ENCODE data around the gene PRRT1B. TPM values are rescaled to one million over a fixed set of nuclear protein-coding genes. Genes with fewer than 3 reads are reported as not detected.

PRRT1B gene
- total RNA-seq, 8 experiments from 2014 or later: 0.29 TPM; not detected in 7

- H3K4me1 ChIP-seq (replicated peaks in 1 of 2): no peaks in the 10 kb centered on the region
- no peak for ATAC-seq (replicated peaks in 6 of 8)
- no peak overlapping the region for H3K4me3 ChIP-seq
- H3K27ac ChIP-seq: no peak overlapping the region
- in situ Hi-C loops (cut with MboI; ENCODE audit: low pct_unique_long_range_greater_than_20kb in 2 of 9, low sequenced_read_pairs in 9 of 9, unreplicated experiment in 9 of 9): loop anchor here in 3 of 9 experiments (25.0 kb wide), 1 partner anchor 157 kb away; the partner anchor contains the start of gene RAPGEF1 (in 3 of the 3)
- WGBS, 10 experiments: 90 to 100% (median 95%) methylated on average over 1 to 8 of the region's 9 CpGs; no CpG with 5 or more reads in 5 of the 10 experiments
These were observed 35.0 kb downstream of the PRRT1B start for GRCh38 chr9:131580358-131580757.

GRCh38 chr9:131582056-131582455 is 36.7 kb downstream of the PRRT1B start:
- no peak for ATAC-seq (replicated peaks in 6 of 8)
- no peak overlapping the region for H3K27ac ChIP-seq
- in situ Hi-C loops (cut with MboI; ENCODE audit: low pct_unique_long_range_greater_than_20kb in 2 of 9, low sequenced_read_pairs in 9 of 9, unreplicated experiment in 9 of 9): loop anchor here in 3 of 9 experiments (25.0 kb wide), 1 partner anchor 155 kb away; the partner anchor contains the start of gene RAPGEF1 (in 3 of the 3)
- no peak overlapping the region for H3K4me3 ChIP-seq
- WGBS, 10 experiments: 80 to 100% (median 94%) methylated on average over 1 to 8 of the region's 10 CpGs; no CpG with 5 or more reads in 4 of the 10 experiments
- no peaks in the 10 kb centered on the region for H3K4me1 ChIP-seq (replicated peaks in 1 of 2)

GRCh38 chr9:131582466-131583336 is 37.4 kb downstream of the PRRT1B start:
- peak in 2 of 8 experiments; percentile 16 to 78 for ATAC-seq (replicated peaks in 6 of 8)

GRCh38 chr9:131583337-131583645 is 38.0 kb downstream of the PRRT1B start:
- Histone ChIP-seq H3K4me3 (no peak overlapping the region), H3K4me1 (replicated peaks in 1 of 2) (no peaks in the 10 kb centered on the region), H3K27ac (no peak overlapping the region)
- in situ Hi-C loops (cut with MboI; ENCODE audit: low pct_unique_long_range_greater_than_20kb in 2 of 9, low sequenced_read_pairs in 9 of 9, unreplicated experiment in 9 of 9): loop anchor here in 3 of 9 experiments (25.0 kb wide), 1 partner anchor 154 kb away; the partner anchor contains the start of gene RAPGEF1 (in 3 of the 3)
- 60 to 80% methylated on average over 1 to 2 of the region's 5 CpGs; no CpG with 5 or more reads in 8 of the 10 experiments for WGBS, 10 experiments
- no peak for ATAC-seq (replicated peaks in 6 of 8)

More at GRCh38 chr9:131582466-131583336, 37.4 kb downstream of the PRRT1B start:
- in situ Hi-C loops (cut with MboI; ENCODE audit: low pct_unique_long_range_greater_than_20kb in 2 of 9, low sequenced_read_pairs in 9 of 9, unreplicated experiment in 9 of 9): loop anchor here in 3 of 9 experiments (25.0 kb wide), 1 partner anchor 155 kb away; the partner anchor contains the start of gene RAPGEF1 (in 3 of the 3)
- 48 to 100% (median 72%) methylated on average over 1 to 10 of the region's 27 CpGs; no CpG with 5 or more reads in 6 of the 10 experiments for whole genome bisulfite sequencing, 10 experiments
- no peak overlapping the region for H3K4me3 ChIP-seq
- H3K4me1 ChIP-seq (replicated peaks in 1 of 2): no peaks in the 10 kb centered on the region
- H3K27ac ChIP-seq: no peak overlapping the region

- in situ Hi-C loops (cut with MboI; ENCODE audit: low pct_unique_long_range_greater_than_20kb in 2 of 9, low sequenced_read_pairs in 9 of 9, unreplicated experiment in 9 of 9): loop anchor here in 3 of 9 experiments (25.0 kb wide), 1 partner anchor 153 kb away; the partner anchor contains the start of gene RAPGEF1 (in 3 of the 3)
- no peak for ATAC-seq (replicated peaks in 6 of 8)
- Histone ChIP-seq H3K4me1 (replicated peaks in 1 of 2) (no peaks in the 10 kb centered on the region), H3K4me3 (no peak overlapping the region), H3K27ac (no peak overlapping the region)
- 95 to 100% (median 97%) methylated on average over 1 to 6 of the region's 27 CpGs; no CpG with 5 or more reads in 7 of the 10 experiments for WGBS, 10 experiments
These were observed 38.7 kb downstream of the PRRT1B start for GRCh38 chr9:131583836-131584555.

GRCh38 chr9:131584858-131585257 is 39.5 kb downstream of the PRRT1B start:
- H3K4me3 ChIP-seq: no peak overlapping the region
- H3K4me1 ChIP-seq (replicated peaks in 1 of 2): no peaks in the 10 kb centered on the region
- H3K27ac ChIP-seq: no peak overlapping the region
- ATAC-seq (replicated peaks in 6 of 8): no peak
- in situ Hi-C loops (cut with MboI; ENCODE audit: low pct_unique_long_range_greater_than_20kb in 2 of 9, low sequenced_read_pairs in 9 of 9, unreplicated experiment in 9 of 9): loop anchor here in 3 of 9 experiments (25.0 kb wide), 1 partner anchor 152 kb away; the partner anchor contains the start of gene RAPGEF1 (in 3 of the 3)
- 84 to 100% (median 100%) methylated on average over 1 to 6 of the region's 7 CpGs; no CpG with 5 or more reads in 4 of the 10 experiments for WGBS, 10 experiments

GRCh38 chr9:131585375-131585774 is 40.1 kb downstream of the PRRT1B start:
- H3K4me3 ChIP-seq: no peak overlapping the region
- in situ Hi-C loops (cut with MboI; ENCODE audit: low pct_unique_long_range_greater_than_20kb in 2 of 9, low sequenced_read_pairs in 9 of 9, unreplicated experiment in 9 of 9): loop anchor here in 3 of 9 experiments (25.0 kb wide), 1 partner anchor 152 kb away; the partner anchor contains the start of gene RAPGEF1 (in 3 of the 3)
- H3K27ac ChIP-seq: no peak overlapping the region
- ATAC-seq (replicated peaks in 6 of 8): no peak
- whole genome bisulfite sequencing, 10 experiments: 40 to 100% (median 95%) methylated on average over 1 to 5 of the region's 8 CpGs; no CpG with 5 or more reads in 6 of the 10 experiments
- H3K4me1 ChIP-seq (replicated peaks in 1 of 2): no peaks in the 10 kb centered on the region

GRCh38 chr9:131587331-131587730 is 42.0 kb downstream of the PRRT1B start:
- in situ Hi-C loops (cut with MboI; ENCODE audit: low pct_unique_long_range_greater_than_20kb in 2 of 9, low sequenced_read_pairs in 9 of 9, unreplicated experiment in 9 of 9): loop anchor here in 3 of 9 experiments (25.0 kb wide), 1 partner anchor 150 kb away; the partner anchor contains the start of gene RAPGEF1 (in 3 of the 3)
- 60 to 100% (median 76%) methylated on average over 1 to 4 of the region's 9 CpGs; no CpG with 5 or more reads in 5 of the 10 experiments for WGBS, 10 experiments
- Histone ChIP-seq H3K27ac (no peak overlapping the region), H3K4me3 (no peak overlapping the region), H3K4me1 (replicated peaks in 1 of 2) (no peaks in the 10 kb centered on the region)
- no peak for ATAC-seq (replicated peaks in 6 of 8)

GRCh38 chr9:131587906-131588305 is 42.6 kb downstream of the PRRT1B start:
- WGBS, 10 experiments: 80 to 87% (median 80%) methylated on average over 1 to 10 of the region's 14 CpGs; no CpG with 5 or more reads in 7 of the 10 experiments
- no peak for ATAC-seq (replicated peaks in 6 of 8)
- in situ Hi-C loops (cut with MboI; ENCODE audit: low pct_unique_long_range_greater_than_20kb in 2 of 9, low sequenced_read_pairs in 9 of 9, unreplicated experiment in 9 of 9): loop anchor here in 3 of 9 experiments (25.0 kb wide), 1 partner anchor 149 kb away; the partner anchor contains the start of gene RAPGEF1 (in 3 of the 3)
- H3K4me1 ChIP-seq (replicated peaks in 1 of 2): no peaks in the 10 kb centered on the region
- no peak overlapping the region for H3K27ac ChIP-seq
- H3K4me3 ChIP-seq: no peak overlapping the region

GRCh38 chr9:131588396-131588795 is 43.1 kb downstream of the PRRT1B start:
- no peak for ATAC-seq (replicated peaks in 6 of 8)
- in situ Hi-C loops (cut with MboI; ENCODE audit: low pct_unique_long_range_greater_than_20kb in 2 of 9, low sequenced_read_pairs in 9 of 9, unreplicated experiment in 9 of 9): loop anchor here in 3 of 9 experiments (25.0 kb wide), 1 partner anchor 149 kb away; the partner anchor contains the start of gene RAPGEF1 (in 3 of the 3)
- WGBS, 10 experiments: 87 to 100% (median 100%) methylated on average over 1 to 4 of the region's 9 CpGs; no CpG with 5 or more reads in 6 of the 10 experiments
- no peak overlapping the region for H3K27ac ChIP-seq
- no peaks in the 10 kb centered on the region for H3K4me1 ChIP-seq (replicated peaks in 1 of 2)
- no peak overlapping the region for H3K4me3 ChIP-seq

GRCh38 chr9:131589124-131589711 is 43.9 kb downstream of the PRRT1B start:
- H3K4me1 ChIP-seq (replicated peaks in 1 of 2): no peaks in the 10 kb centered on the region
- WGBS, 10 experiments: 80 to 100% (median 95%) methylated on average over 1 to 7 of the region's 16 CpGs; no CpG with 5 or more reads in 4 of the 10 experiments
- H3K4me3 ChIP-seq: no peak overlapping the region
- H3K27ac ChIP-seq: no peak overlapping the region
- in situ Hi-C loops (cut with MboI; ENCODE audit: low pct_unique_long_range_greater_than_20kb in 2 of 9, low sequenced_read_pairs in 9 of 9, unreplicated experiment in 9 of 9): loop anchor here in 3 of 9 experiments (25.0 kb wide), 1 partner anchor 148 kb away; the partner anchor contains the start of gene RAPGEF1 (in 3 of the 3)
- ATAC-seq (replicated peaks in 6 of 8): no peak

- H3K27ac ChIP-seq: no peak overlapping the region
- H3K4me3 ChIP-seq: no peak overlapping the region
- no peak for ATAC-seq (replicated peaks in 6 of 8)
- no peaks in the 10 kb centered on the region for H3K4me1 ChIP-seq (replicated peaks in 1 of 2)
- WGBS, 10 experiments: 60 to 100% (median 88%) methylated on average over 1 to 8 of the region's 14 CpGs; no CpG with 5 or more reads in 6 of the 10 experiments
- in situ Hi-C loops (cut with MboI; ENCODE audit: low pct_unique_long_range_greater_than_20kb in 2 of 9, low sequenced_read_pairs in 9 of 9, unreplicated experiment in 9 of 9): loop anchor here in 5 of 9 experiments (10.0 to 25.0 kb wide), 2 partner anchors 147 to 155 kb away; partner anchors contain the start of gene RAPGEF1 (in 5 of the 5)
These were observed 44.7 kb downstream of the PRRT1B start for GRCh38 chr9:131589993-131590392.
